Thoracic aorta (tissue), 2 donors: Measurements from ENCODE around the gene SIPA1L3. TPM values are rescaled to one million over a fixed set of nuclear protein-coding genes. Genes with fewer than 3 reads are reported as not detected.

Source experiments
- ATAC-seq: fragments of 150-250 bp; one replicate; pipeline ENCODE4 v1.8.0; 2017; ENCODE audit warnings: low read depth; ENCODE audit not compliant: insufficient number of reproducible peaks, low FRiP score
- DNase-seq: peaks from one replicate; pipeline ENCODE4 v3.0.0-alpha.2; 2020; ENCODE audit warnings: low spot score
- H3K27ac ChIP-seq, 2 donors: fragments of 200-600 bp; sonication (generic); 1 replicate in 1 of 2; 2 replicates in 1 of 2; pipeline ENCODE4 v1.5.1; 2016; ENCODE audit warnings: mild to moderate bottlenecking in 2 of 2, moderate library complexity in 2 of 2
- H3K27me3 ChIP-seq: fragments of 200-600 bp; sonication (generic); replicated peaks from 2 replicates; pipeline ENCODE4 v1.6.0; 2016; ENCODE audit warnings: mild to moderate bottlenecking; ENCODE audit not compliant: insufficient read depth
- H3K36me3 ChIP-seq: fragments of 200-600 bp; sonication (generic); one replicate; pipeline ENCODE4 v1.5.1; 2016
- H3K4me1 ChIP-seq, 2 donors: fragments of 200-600 bp; sonication (generic); 1 replicate in 1 of 2; 2 replicates in 1 of 2; pipeline versions ENCODE4 v1.5.1 to v1.6.0; 2016; ENCODE audit warnings: low read depth in 2 of 2, mild to moderate bottlenecking in 1 of 2; ENCODE audit not compliant: control insufficient read depth in 1 of 2
- H3K4me3 ChIP-seq: fragments of 200-600 bp; sonication (generic); 2 replicates; pipeline ENCODE4 v1.5.1; 2016; ENCODE audit warnings: mild to moderate bottlenecking
- H3K9me3 ChIP-seq: fragments of 200-600 bp; sonication (generic); 2 replicates; pipeline ENCODE4 v1.5.1; 2016
- CTCF ChIP-seq: fragments of 200-600 bp; sonication (generic); IDR thresholded peaks from one replicate; pipeline ENCODE4 v1.5.1; 2019; ENCODE audit warnings: antibody characterized with exemption
- total RNA-seq, 2 donors: library from RNA; depleted of rRNA; stranded (reverse); fragments of >200 nt; gene quantifications; one replicate each; pipeline versions ENCODE4 v1.1.0 to v1.2.3, GENCODE V29; 2016

Gene SIPA1L3
- total RNA-seq, 2 donors from 2014 or later = 14.5 to 39.4 TPM

GRCh38 chr19:37969695-37970094 is 62.7 kb downstream of the SIPA1L3 start:
- no peak for DNase-seq
- no peaks in the 10 kb centered on the region for H3K4me1 ChIP-seq
- no peaks in the 10 kb centered on the region for H3K36me3 ChIP-seq
- no peak for TF ChIP-seq CTCF
- no peaks in the 10 kb centered on the region for H3K27me3 ChIP-seq
- ATAC-seq = no peak
- peaks cover 11% of the 10 kb centered on the region for H3K9me3 ChIP-seq
- H3K4me3 ChIP-seq = no peak overlapping the region
- H3K27ac ChIP-seq = no peak overlapping the region

- DNase-seq = no peak
- H3K27me3 ChIP-seq = no peaks in the 10 kb centered on the region
- TF ChIP-seq CTCF = no peak
- H3K4me1 ChIP-seq = no peaks in the 10 kb centered on the region
- peaks cover 11% of the 10 kb centered on the region for H3K9me3 ChIP-seq
- no peak overlapping the region for H3K27ac ChIP-seq
- H3K36me3 ChIP-seq = no peaks in the 10 kb centered on the region
- H3K4me3 ChIP-seq = no peak overlapping the region
- no peak for ATAC-seq
These were observed 63.7 kb downstream of the SIPA1L3 start for GRCh38 chr19:37970699-37971098.

- no peaks in the 10 kb centered on the region for H3K36me3 ChIP-seq
- no peaks in the 10 kb centered on the region for H3K27me3 ChIP-seq
- TF ChIP-seq CTCF = no peak
- H3K27ac ChIP-seq = no peak overlapping the region
- DNase-seq (no peak), ATAC-seq (no peak)
- H3K4me1 ChIP-seq = no peaks in the 10 kb centered on the region
- H3K4me3 ChIP-seq = no peak overlapping the region
- H3K9me3 ChIP-seq = peaks cover 11% of the 10 kb centered on the region
These were observed 65.8 kb downstream of the SIPA1L3 start for GRCh38 chr19:37972803-37973202.

GRCh38 chr19:37973666-37974065 is 66.7 kb downstream of the SIPA1L3 start:
- H3K36me3 ChIP-seq = no peaks in the 10 kb centered on the region
- ATAC-seq = no peak
- no peaks in the 10 kb centered on the region for H3K27me3 ChIP-seq
- no peak for DNase-seq
- H3K4me3 ChIP-seq = no peak overlapping the region
- TF ChIP-seq CTCF = no peak
- H3K4me1 ChIP-seq = no peaks in the 10 kb centered on the region
- H3K27ac ChIP-seq = no peak overlapping the region
- H3K9me3 ChIP-seq = peaks cover 11% of the 10 kb centered on the region

- H3K4me1 ChIP-seq = peaks cover 0 to under 1% of the 10 kb centered on the region in 2 donors
- peaks cover 11% of the 10 kb centered on the region for H3K9me3 ChIP-seq
- no peak overlapping the region for H3K27ac ChIP-seq
- no peak for ATAC-seq
- H3K4me3 ChIP-seq = no peak overlapping the region
- no peaks in the 10 kb centered on the region for H3K36me3 ChIP-seq
- H3K27me3 ChIP-seq = no peaks in the 10 kb centered on the region
- DNase-seq = no peak
- no peak for TF ChIP-seq CTCF
These were observed 68.1 kb downstream of the SIPA1L3 start for GRCh38 chr19:37975071-37975470.
